NB4 (cell line): ENCODE measurements around the gene TRMT1L.

Experiments used
- DNase-seq: peaks from one replicate; pipeline ENCODE4 v3.0.0; 2010; ENCODE audit warnings: low read depth
- H3K4me3 ChIP-seq: one replicate; pipeline ENCODE4 v1.5.1; 2011; ENCODE audit warnings: mild to moderate bottlenecking, low read depth, low read length, moderate library complexity
- CTCF ChIP-seq: IDR thresholded peaks from one replicate; pipeline ENCODE4 v1.5.1; 2012; ENCODE audit warnings: low read depth, low read length
- MAX ChIP-seq: IDR thresholded peaks from 2 replicates; pipeline ENCODE4 v1.6.1; 2011; ENCODE audit warnings: low read depth, low read length
- MYC ChIP-seq: IDR thresholded peaks from 2 replicates; pipeline ENCODE4 v1.6.1; 2011; ENCODE audit warnings: low read depth, low read length
- POLR2A ChIP-seq: IDR thresholded peaks from 2 replicates; pipeline ENCODE4 v1.6.1; 2011; ENCODE audit warnings: mild to moderate bottlenecking; ENCODE audit not compliant: insufficient read length; ENCODE audit errors: extremely low read depth

The TRMT1L gene

GRCh38 chr1:185162491-185162890, 5.7 kb upstream of the TRMT1L start:
- DNase-seq = no peak
- no peak overlapping the region for H3K4me3 ChIP-seq
- no peak for TF ChIP-seq CTCF
- no peak for TF ChIP-seq POLR2A
- no peak for TF ChIP-seq MYC
- no peak for TF ChIP-seq MAX

DNA sequence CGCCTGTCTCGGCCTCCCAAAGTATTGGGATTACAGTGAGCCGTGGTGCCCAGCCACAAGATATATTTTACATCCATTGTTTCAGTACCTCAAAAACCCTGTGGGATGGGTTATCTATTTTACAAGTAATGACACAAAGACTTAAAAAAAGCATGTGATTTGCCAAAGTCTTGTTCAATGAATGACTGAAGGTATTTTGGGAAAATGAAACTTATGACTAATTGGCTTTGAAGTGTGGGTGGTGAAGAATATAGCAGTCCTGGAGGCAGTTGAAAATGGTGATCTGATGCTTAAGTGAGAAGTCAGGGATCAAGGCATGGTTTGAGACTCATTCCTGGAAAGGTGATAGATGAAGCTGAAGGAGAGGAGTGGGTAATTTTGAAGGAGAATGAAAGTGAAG, 3.2 kb upstream of the TRMT1L start:
- no peak for TF ChIP-seq MAX
- no peak for TF ChIP-seq CTCF
- no peak for TF ChIP-seq POLR2A
- no peak for TF ChIP-seq MYC
- H3K4me3 ChIP-seq = no peak overlapping the region
- DNase-seq = no peak

GRCh38 chr1:185158800-185159199, 2.0 kb upstream of the TRMT1L start:
- TF ChIP-seq MAX (no peak), MYC (no peak), CTCF (no peak), POLR2A (no peak)
- DNase-seq = no peak
- H3K4me3 ChIP-seq = no peak overlapping the region

DNA sequence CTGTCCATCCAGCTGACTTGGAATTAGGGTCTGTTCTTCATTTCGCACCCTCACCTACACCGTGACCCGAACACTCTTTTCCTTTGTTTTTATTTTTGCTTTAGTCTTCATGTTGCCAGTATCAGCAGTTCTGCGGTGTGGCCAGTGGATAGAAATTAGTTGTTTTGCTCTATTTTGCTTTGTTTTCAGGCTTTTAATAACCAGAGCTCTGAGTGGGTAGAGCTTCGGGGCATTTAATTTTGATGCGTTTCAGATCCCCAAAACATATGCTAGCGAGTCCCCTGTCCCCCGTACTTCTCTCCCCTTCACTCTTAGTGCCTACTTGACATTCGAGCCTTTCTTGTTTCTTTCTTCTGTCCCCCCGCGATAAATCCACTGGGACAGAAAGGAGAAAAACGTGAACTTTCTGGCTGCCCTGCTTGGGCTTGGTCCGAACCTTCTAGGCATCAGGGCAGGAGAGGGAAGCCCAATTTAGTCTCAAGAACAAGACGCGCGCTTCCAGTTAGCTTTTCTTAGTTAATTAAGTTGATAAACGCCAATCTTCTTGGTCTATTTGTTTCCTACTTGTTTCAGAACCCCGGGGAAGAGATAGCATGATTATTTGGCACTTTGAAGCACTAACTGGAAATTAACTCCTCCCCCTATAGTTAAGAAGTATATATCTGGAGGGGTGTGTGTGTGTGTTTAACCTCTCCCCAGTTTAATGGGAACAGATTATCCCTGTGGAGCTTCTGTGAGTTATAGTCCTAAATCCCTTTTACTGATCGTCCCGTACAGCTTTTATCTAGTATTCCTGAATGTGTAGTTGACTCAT, 1.1 kb upstream of the TRMT1L start:
- no peak for TF ChIP-seq MAX
- no peak for TF ChIP-seq CTCF
- no peak for TF ChIP-seq POLR2A
- no peak for TF ChIP-seq MYC
- H3K4me3 ChIP-seq = peak overlapping the region; percentile 92
- peak; percentile 10 for DNase-seq

GRCh38 chr1:185156288-185156853, 382 bp downstream of the TRMT1L start:
- TF ChIP-seq POLR2A (no peak), MYC (no peak), CTCF (no peak), MAX (no peak)
- H3K4me3 ChIP-seq = peak overlapping the region; percentile 82
- peak; percentile 50 for DNase-seq
